ACC112 (cell line): ENCODE results near the gene HIGD1B.
A peak's percentile ranks its signal among the peaks of the same experiment; 100 is the strongest.
"Not testable (repeated sequence)": the region's sequence is repeated elsewhere in the genome, so short reads cannot be mapped to it uniquely, and the experiment has no call there.

Source experiments
- H2AFZ ChIP-seq: fragments of 200-600 bp; sonication (generic); one replicate; pipeline ENCODE4 v1.6.0; 2017; ENCODE audit warnings: antibody characterized with exemption, low read length; ENCODE audit not compliant: unreplicated experiment
- H3K27ac ChIP-seq: fragments of 200-600 bp; sonication (generic); 2 replicates; pipeline ENCODE4 v1.5.1; 2014; ENCODE audit warnings: low read depth, mild to moderate bottlenecking, antibody characterized with exemption, low read length, moderate library complexity
- H3K27me3 ChIP-seq: fragments of 200-600 bp; sonication (generic); 2 replicates; pipeline ENCODE4 v1.6.1; 2014; ENCODE audit warnings: mild to moderate bottlenecking, antibody characterized with exemption, low read length, moderate library complexity, mixed read lengths; ENCODE audit not compliant: insufficient read depth
- H3K36me3 ChIP-seq: fragments of 200-600 bp; sonication (generic); 2 replicates; pipeline ENCODE4 v1.6.1; 2016; ENCODE audit warnings: mild to moderate bottlenecking, antibody characterized with exemption, low read length, moderate library complexity, mixed read lengths; ENCODE audit not compliant: insufficient read depth
- H3K4me1 ChIP-seq: fragments of 200-600 bp; sonication (generic); one replicate; pipeline ENCODE4 v1.6.1; 2016; ENCODE audit warnings: low read length, mixed read lengths; ENCODE audit not compliant: insufficient read depth, unreplicated experiment, control insufficient read depth
- H3K4me3 ChIP-seq: fragments of 200-600 bp; sonication (generic); 2 replicates; pipeline ENCODE4 v1.5.1; 2014; ENCODE audit warnings: mild to moderate bottlenecking, low read depth, low read length
- H3K79me2 ChIP-seq: fragments of 200-600 bp; sonication (generic); one replicate; pipeline ENCODE4 v1.6.0; 2016; ENCODE audit warnings: low read length; ENCODE audit not compliant: control insufficient read depth, unreplicated experiment, insufficient read depth

Gene HIGD1B

DNA sequence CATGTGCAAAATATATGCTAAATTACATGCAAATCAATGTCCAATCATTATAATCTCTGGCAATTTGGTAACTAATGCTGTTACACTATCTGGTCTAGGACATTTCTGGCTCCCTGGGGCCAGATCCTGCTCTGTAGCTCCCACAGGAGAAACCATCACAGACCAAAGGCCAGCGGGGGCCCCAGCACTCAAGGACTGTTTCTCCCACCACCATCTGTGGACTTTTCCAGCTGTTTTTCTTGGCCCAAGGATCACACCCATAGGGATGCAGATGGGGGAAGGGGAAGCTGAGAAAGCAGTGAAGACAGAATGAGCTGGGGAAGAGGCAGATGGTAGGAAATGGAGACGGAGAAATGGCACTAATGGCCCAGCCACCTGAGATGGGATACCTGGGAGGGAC lies at the start of gene HIGD1B:
Gene HIGD1B, plus strand, starts transcription at position 298 of the 400 bp plus-strand sequence. CDS start 270 bp downstream, outside the sequence.
- Histone ChIP-seq H3K27me3 (no peaks in the 10 kb centered on the region), H3K4me3 (no peak within 1 kb of the TSS), H3K36me3 (peaks cover 12% of the 10 kb centered on the region; the same call in 1 of the 2 replicates), H3K27ac (no peak within 1 kb of the TSS), H2AFZ (no peak within 1 kb of the TSS), H3K79me2 (no peaks in the 10 kb centered on the region), H3K4me1 (no peaks in the 10 kb centered on the region)

- H3K36me3 ChIP-seq, result peaks cover 18% of the 10 kb centered on the region
- H2AFZ ChIP-seq, result no peak overlapping the region
- peaks cover 4% of the 10 kb centered on the region for H3K79me2 ChIP-seq
- no peak overlapping the region for H3K27ac ChIP-seq
- no peak overlapping the region for H3K4me3 ChIP-seq
- H3K4me1 ChIP-seq, result peaks cover 25% of the 10 kb centered on the region
- H3K27me3 ChIP-seq, result no peaks in the 10 kb centered on the region
These were observed 49.3 kb upstream of the HIGD1B start for GRCh38 chr17:44798356-44798755.

- Histone ChIP-seq H3K4me3 (no peak overlapping the region), H3K36me3 (peaks cover 39% of the 10 kb centered on the region), H3K79me2 (peaks cover 16% of the 10 kb centered on the region), H3K27me3 (no peaks in the 10 kb centered on the region), H3K27ac (no peak overlapping the region), H3K4me1 (peaks cover under 1% of the 10 kb centered on the region), H2AFZ (no peak overlapping the region)
These were observed 45.8 kb upstream of the HIGD1B start for GRCh38 chr17:44801880-44802279.

GRCh38 chr17:44804302-44805089 lies 43.2 kb upstream of the HIGD1B start:
- H3K27ac ChIP-seq, result no peak overlapping the region
- no peak overlapping the region for H2AFZ ChIP-seq
- no peaks in the 10 kb centered on the region for H3K27me3 ChIP-seq
- peaks cover 32% of the 10 kb centered on the region for H3K36me3 ChIP-seq
- peaks cover 33% of the 10 kb centered on the region for H3K79me2 ChIP-seq
- no peaks in the 10 kb centered on the region for H3K4me1 ChIP-seq
- H3K4me3 ChIP-seq, result no peak overlapping the region

GRCh38 chr17:44807093-44807816 lies 40.4 kb upstream of the HIGD1B start:
- Histone ChIP-seq H3K27ac (no peak overlapping the region), H3K4me1 (no peaks in the 10 kb centered on the region), H3K27me3 (no peaks in the 10 kb centered on the region), H2AFZ (no peak overlapping the region), H3K4me3 (no peak overlapping the region), H3K36me3 (peaks cover 24% of the 10 kb centered on the region), H3K79me2 (peaks cover 46% of the 10 kb centered on the region)

GRCh38 chr17:44807817-44808155 lies 39.9 kb upstream of the HIGD1B start:
- H3K79me2 ChIP-seq, result peaks cover 46% of the 10 kb centered on the region
- no peak overlapping the region for H3K27ac ChIP-seq

DNA sequence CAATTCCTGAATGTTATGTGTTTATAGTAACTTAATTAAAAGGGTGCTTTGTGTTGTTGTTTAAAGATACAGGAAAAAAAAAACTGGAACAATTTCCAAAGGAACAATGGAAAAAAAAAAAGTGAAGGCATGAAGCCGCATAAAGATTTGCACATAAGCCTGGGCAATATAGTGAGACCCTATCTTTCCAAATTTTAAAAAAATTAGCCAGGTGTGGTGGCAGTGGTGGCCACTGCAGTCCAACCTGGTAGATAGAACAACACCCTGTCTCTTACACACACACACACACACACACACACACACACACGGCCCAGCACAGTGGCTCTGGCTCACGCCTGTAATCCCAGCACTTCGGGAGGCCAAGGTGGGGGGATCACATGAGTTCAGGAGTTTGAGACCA lies 39.5 kb upstream of the HIGD1B start:
- Histone ChIP-seq H2AFZ (no peak overlapping the region), H3K36me3 (peaks cover 23% of the 10 kb centered on the region), H3K4me1 (no peaks in the 10 kb centered on the region), H3K4me3 (no peak overlapping the region), H3K79me2 (peaks cover 49% of the 10 kb centered on the region), H3K27me3 (no peaks in the 10 kb centered on the region), H3K27ac (no peak overlapping the region)

More at GRCh38 chr17:44807817-44808155, 39.9 kb upstream of the HIGD1B start:
- H3K36me3 ChIP-seq, result peaks cover 24% of the 10 kb centered on the region
- no peaks in the 10 kb centered on the region for H3K27me3 ChIP-seq
- H3K4me1 ChIP-seq, result no peaks in the 10 kb centered on the region
- H2AFZ ChIP-seq, result no peak overlapping the region
- no peak overlapping the region for H3K4me3 ChIP-seq

DNA sequence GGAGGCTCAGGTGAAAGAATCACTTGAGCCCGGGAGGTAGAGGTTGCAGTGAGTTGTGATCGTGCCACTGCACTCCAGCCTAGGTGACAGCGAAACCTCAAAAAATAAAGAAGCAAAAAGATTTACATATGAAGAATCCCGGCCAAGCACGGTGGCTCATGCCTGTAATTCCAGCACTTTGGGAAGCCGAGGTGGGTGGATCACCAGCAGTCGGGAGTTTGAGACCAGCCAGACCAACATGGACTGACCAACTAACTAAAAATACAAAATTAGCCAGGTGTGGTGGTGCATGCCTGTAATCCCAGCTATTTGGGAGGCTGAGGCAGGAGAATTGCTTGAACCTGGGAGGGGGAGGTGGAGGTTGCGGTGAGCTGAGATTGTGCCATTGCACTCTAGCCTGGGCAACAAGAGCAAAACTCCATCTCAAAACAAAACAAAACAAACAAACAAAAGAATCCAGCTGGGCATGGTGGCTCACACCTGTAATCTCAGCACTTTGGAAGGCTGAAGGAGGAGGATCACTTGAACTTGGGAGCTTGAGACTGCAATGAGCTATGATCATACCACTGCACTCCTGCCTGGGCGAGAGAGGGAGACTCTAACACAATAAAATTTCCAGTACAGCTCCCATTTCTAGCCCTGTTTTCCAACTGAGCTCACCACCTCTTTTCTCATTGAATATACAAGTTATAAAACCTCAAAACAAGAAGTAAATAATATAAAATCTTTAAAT lies 38.9 kb upstream of the HIGD1B start:
- H3K4me1 ChIP-seq, H3K27ac ChIP-seq, H3K4me3 ChIP-seq, H2AFZ ChIP-seq, H3K27me3 ChIP-seq: not testable (repeated sequence)
- Histone ChIP-seq H3K79me2 (peaks cover 51% of the 10 kb centered on the region), H3K36me3 (peaks cover 17% of the 10 kb centered on the region; the same call in 1 of the 2 replicates)

- Histone ChIP-seq H3K79me2 (peaks cover 58% of the 10 kb centered on the region), H2AFZ (no peak overlapping the region), H3K27me3 (no peaks in the 10 kb centered on the region), H3K4me1 (peaks cover 12% of the 10 kb centered on the region), H3K4me3 (no peak overlapping the region), H3K27ac (peak overlapping the region; percentile 7; the same call in 1 of the 2 replicates), H3K36me3 (no peaks in the 10 kb centered on the region)
These were observed 35.4 kb upstream of the HIGD1B start for GRCh38 chr17:44812263-44812662.

DNA sequence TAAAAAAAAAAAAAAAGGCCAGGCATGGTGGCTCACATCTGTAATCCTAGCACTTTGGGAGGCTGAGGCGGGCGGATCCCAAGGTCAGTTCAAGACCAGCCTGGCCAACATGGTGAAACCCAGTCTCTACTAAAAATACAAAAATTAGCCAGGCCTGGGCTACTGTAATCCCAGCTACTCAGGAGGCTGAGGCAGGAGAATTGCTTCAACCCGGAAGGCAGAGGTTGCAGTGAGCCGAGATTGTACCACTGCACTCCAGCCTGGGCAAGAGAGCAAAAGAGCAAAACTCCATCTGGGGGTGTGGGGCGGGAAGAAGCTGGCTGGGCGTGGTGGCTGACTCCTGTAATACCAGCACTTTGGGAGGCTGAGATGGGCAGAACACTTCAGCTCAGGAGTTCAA lies 29.2 kb upstream of the HIGD1B start:
- Histone ChIP-seq H3K79me2 (peaks cover 62% of the 10 kb centered on the region), H3K4me1 (peaks cover 32% of the 10 kb centered on the region)
- H3K4me3 ChIP-seq, H2AFZ ChIP-seq, H3K27ac ChIP-seq, H3K36me3 ChIP-seq, H3K27me3 ChIP-seq: not testable (repeated sequence)
